Measurements from ENCODE around the gene SAP30BP.

The SAP30BP gene

DNA sequence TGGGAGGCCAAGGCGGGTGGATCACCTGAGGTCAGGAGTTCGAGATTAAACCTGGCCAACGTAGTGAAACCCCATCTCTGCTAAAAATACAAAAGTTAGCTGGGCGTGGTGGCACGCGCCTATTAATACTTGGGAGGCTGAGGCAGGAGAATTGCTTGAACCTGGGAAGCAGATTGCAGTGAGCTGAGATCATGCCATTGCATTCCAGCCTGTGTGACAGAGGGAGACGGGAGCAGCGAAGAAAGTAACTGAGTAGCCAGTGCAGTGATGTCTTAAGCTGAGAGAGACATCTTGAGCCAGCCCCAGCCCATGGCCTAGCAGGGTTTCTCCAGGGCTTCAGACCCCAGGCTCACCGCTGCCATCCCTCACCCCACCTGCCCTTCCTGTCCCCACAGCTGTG, 43.8 kb upstream of the SAP30BP start:
- 0 out of 2 replicates have a peak, but pooled peaks cover 4% of the 10 kb centered on the region for H3K36me3 ChIP-seq (ENCODE audit: insufficient read depth, low read length)
- 0 out of 2 replicates have a peak, but pooled peaks cover 7% of the 10 kb centered on the region for H4K20me1 ChIP-seq (ENCODE audit: insufficient read depth, low read length)
- H3K9me3 ChIP-seq (ENCODE audit: insufficient read depth, low read length, severe bottlenecking): no peaks in the 10 kb centered on the region
- H3K27me3 ChIP-seq (ENCODE audit: insufficient read depth, low read length, poor library complexity): no peaks in the 10 kb centered on the region
- no peaks in the 10 kb centered on the region for H3K4me1 ChIP-seq (ENCODE audit: insufficient read depth, low read length)
- no peak overlapping the region for H3K4me3 ChIP-seq (ENCODE audit: low read depth in 1 of 2, low read length in 2 of 2)
- H2AFZ ChIP-seq (ENCODE audit: low read depth, low read length): no peak overlapping the region
- H3K79me2 ChIP-seq (ENCODE audit: insufficient read depth, low read length): no peaks in the 10 kb centered on the region
- no peak overlapping the region for H3K27ac ChIP-seq (ENCODE audit: low read length)
- no peak for DNase-seq
- no peak for ATAC-seq (ENCODE audit: insufficient read depth, low read depth)
- no peak overlapping the region for H3K4me2 ChIP-seq (ENCODE audit: insufficient read depth, low read length)
- no peak overlapping the region for H3K9ac ChIP-seq (ENCODE audit: low read depth, low read length)
- no peak for TF ChIP-seq EZH2 (IDR thresholded peaks at IDR 0.05; ENCODE audit: borderline replicate concordance, low read depth, low read length, severe bottlenecking)
- TF ChIP-seq, protein P1, sequence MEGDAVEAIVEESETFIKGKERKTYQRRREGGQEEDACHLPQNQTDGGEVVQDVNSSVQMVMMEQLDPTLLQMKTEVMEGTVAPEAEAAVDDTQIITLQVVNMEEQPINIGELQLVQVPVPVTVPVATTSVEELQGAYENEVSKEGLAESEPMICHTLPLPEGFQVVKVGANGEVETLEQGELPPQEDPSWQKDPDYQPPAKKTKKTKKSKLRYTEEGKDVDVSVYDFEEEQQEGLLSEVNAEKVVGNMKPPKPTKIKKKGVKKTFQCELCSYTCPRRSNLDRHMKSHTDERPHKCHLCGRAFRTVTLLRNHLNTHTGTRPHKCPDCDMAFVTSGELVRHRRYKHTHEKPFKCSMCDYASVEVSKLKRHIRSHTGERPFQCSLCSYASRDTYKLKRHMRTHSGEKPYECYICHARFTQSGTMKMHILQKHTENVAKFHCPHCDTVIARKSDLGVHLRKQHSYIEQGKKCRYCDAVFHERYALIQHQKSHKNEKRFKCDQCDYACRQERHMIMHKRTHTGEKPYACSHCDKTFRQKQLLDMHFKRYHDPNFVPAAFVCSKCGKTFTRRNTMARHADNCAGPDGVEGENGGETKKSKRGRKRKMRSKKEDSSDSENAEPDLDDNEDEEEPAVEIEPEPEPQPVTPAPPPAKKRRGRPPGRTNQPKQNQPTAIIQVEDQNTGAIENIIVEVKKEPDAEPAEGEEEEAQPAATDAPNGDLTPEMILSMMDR (IDR thresholded peaks at IDR 0.05; ENCODE audit: borderline replicate concordance, extremely low read depth, low read length, poor library complexity, severe bottlenecking): no peak

DNA sequence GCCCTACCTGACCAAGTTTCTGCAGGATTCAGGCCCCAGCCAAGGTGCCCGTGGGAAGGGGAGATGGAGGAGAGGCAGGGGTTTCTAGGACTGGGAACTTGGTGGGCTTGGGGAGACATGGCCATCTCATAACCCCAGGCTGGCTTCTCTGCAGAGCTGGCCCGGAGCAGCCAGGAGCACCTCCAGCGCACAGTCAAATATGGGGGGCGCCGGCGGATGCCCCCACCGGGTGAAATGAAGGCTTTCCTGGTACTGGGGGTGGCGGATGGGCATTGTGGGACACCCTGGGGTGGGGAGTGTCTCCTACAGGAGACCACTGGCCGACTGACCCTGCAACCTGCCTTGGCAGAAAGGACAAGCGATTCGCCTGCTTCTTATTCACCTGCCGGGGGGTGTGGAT, 43.1 kb upstream of the SAP30BP start:
- TF ChIP-seq EZH2 (IDR thresholded peaks at IDR 0.05; ENCODE audit: borderline replicate concordance, low read depth, low read length, severe bottlenecking): no peak
- TF ChIP-seq, protein P1 (IDR thresholded peaks at IDR 0.05; ENCODE audit: borderline replicate concordance, extremely low read depth, low read length, poor library complexity, severe bottlenecking): no peak
- Histone ChIP-seq H3K27ac (ENCODE audit: low read length) (no peak overlapping the region), H4K20me1 (ENCODE audit: insufficient read depth, low read length) (0 out of 2 replicates have a peak, but pooled peaks cover 7% of the 10 kb centered on the region), H3K27me3 (ENCODE audit: insufficient read depth, low read length, poor library complexity) (no peaks in the 10 kb centered on the region), H3K36me3 (ENCODE audit: insufficient read depth, low read length) (peaks cover 6% of the 10 kb centered on the region; the same call in 1 of the 2 replicates), H2AFZ (ENCODE audit: low read depth, low read length) (no peak overlapping the region), H3K4me1 (ENCODE audit: insufficient read depth, low read length) (no peaks in the 10 kb centered on the region), H3K79me2 (ENCODE audit: insufficient read depth, low read length) (no peaks in the 10 kb centered on the region), H3K4me3 (ENCODE audit: low read depth in 1 of 2, low read length in 2 of 2) (no peak overlapping the region), H3K9ac (ENCODE audit: low read depth, low read length) (no peak overlapping the region), H3K9me3 (ENCODE audit: insufficient read depth, low read length, severe bottlenecking) (no peaks in the 10 kb centered on the region), H3K4me2 (ENCODE audit: insufficient read depth, low read length) (no peak overlapping the region)
- ATAC-seq (ENCODE audit: insufficient read depth, low read depth) (no peak), DNase-seq (no peak)

DNA sequence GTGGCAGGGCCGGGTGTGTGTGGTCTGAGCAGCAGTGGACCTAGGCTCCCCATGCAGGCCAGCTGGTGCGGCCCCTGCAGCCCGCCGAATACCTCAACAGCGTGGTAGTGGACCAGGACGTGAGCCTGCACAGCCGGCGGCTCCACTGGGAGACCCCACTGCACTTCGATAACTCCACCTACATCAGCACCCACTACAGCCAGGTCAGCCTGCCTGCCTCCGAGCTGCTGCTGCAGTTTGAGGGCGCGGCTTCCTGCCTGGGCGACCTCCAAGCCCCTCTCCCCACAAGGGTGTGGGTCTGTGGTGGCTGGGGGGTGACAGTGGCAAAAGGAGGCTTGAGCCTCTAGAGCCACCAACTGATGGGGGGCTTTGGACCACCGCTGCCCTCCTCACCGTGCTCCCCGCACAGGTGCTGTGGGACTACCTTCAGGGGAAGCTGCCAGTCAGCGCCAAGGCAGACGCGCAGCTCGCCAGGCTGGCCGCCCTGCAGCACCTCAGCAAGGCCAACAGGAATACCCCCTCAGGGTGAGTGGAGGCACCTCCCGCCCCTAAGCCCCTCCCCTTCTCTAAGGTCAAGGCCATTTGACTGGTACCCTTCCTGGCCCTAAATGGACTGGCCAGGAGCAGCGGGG, 42.3 kb upstream of the SAP30BP start:
- H3K9ac ChIP-seq (ENCODE audit: low read depth, low read length): no peak overlapping the region

More for the DNA sequence above, 42.3 kb upstream of the SAP30BP start:
- H3K79me2 ChIP-seq (ENCODE audit: insufficient read depth, low read length): no peaks in the 10 kb centered on the region
- DNase-seq: no peak
- no peaks in the 10 kb centered on the region for H3K4me1 ChIP-seq (ENCODE audit: insufficient read depth, low read length)
- peaks cover 11% of the 10 kb centered on the region for H3K36me3 ChIP-seq (ENCODE audit: insufficient read depth, low read length)
- H3K4me3 ChIP-seq (ENCODE audit: low read depth in 1 of 2, low read length in 2 of 2): no peak overlapping the region
- H3K27ac ChIP-seq (ENCODE audit: low read length): no peak overlapping the region
- no peak for ATAC-seq (ENCODE audit: insufficient read depth, low read depth)
- TF ChIP-seq, protein P1 (IDR thresholded peaks at IDR 0.05; ENCODE audit: borderline replicate concordance, extremely low read depth, low read length, poor library complexity, severe bottlenecking): no peak
- no peak for TF ChIP-seq EZH2 (IDR thresholded peaks at IDR 0.05; ENCODE audit: borderline replicate concordance, low read depth, low read length, severe bottlenecking)
- no peaks in the 10 kb centered on the region for H3K9me3 ChIP-seq (ENCODE audit: insufficient read depth, low read length, severe bottlenecking)
- H3K4me2 ChIP-seq (ENCODE audit: insufficient read depth, low read length): no peak overlapping the region
- 0 out of 2 replicates have a peak, but pooled peaks cover 7% of the 10 kb centered on the region for H4K20me1 ChIP-seq (ENCODE audit: insufficient read depth, low read length)
- H2AFZ ChIP-seq (ENCODE audit: low read depth, low read length): no peak overlapping the region
- H3K27me3 ChIP-seq (ENCODE audit: insufficient read depth, low read length, poor library complexity): no peaks in the 10 kb centered on the region
